EH (cell line): ENCODE measurements around the gene PGBD5.
A peak's percentile ranks its signal among the peaks of the same experiment; 100 is the strongest.
"Not testable (repeated sequence)": the region's sequence is repeated elsewhere in the genome, so short reads cannot be mapped to it uniquely, and the experiment has no call there.

Experiments
- DNase-seq: peaks from one replicate; pipeline ENCODE4 v3.0.0-alpha.2; 2015; ENCODE audit warnings: low read depth

Gene PGBD5

GRCh38 chr1:230426246-230427093 lies at the start of gene PGBD5:
Gene PGBD5, minus strand, starts transcription at chr1:230426332. Its CDS starts 404 bp downstream, at chr1:230425928.
- DNase-seq: peak; percentile 60

- not testable (repeated sequence) for DNase-seq
These were observed 48.8 kb upstream of the PGBD5 start for GRCh38 chr1:230474924-230475323.

GRCh38 chr1:230470750-230471149 lies 44.6 kb upstream of the PGBD5 start:
- not testable (repeated sequence) for DNase-seq

GRCh38 chr1:230469271-230469670 lies 43.1 kb upstream of the PGBD5 start:
- no peak for DNase-seq

GRCh38 chr1:230465691-230466090 lies 39.6 kb upstream of the PGBD5 start:
- DNase-seq: no peak

GRCh38 chr1:230464671-230465070 lies 38.5 kb upstream of the PGBD5 start:
- no peak for DNase-seq

GRCh38 chr1:230463760-230464159 lies 37.6 kb upstream of the PGBD5 start:
- DNase-seq: no peak

- no peak for DNase-seq
These were observed 37.2 kb upstream of the PGBD5 start for GRCh38 chr1:230463326-230463725.

GRCh38 chr1:230459465-230459864 lies 33.3 kb upstream of the PGBD5 start:
- peak; percentile 23 for DNase-seq

- DNase-seq: peak; percentile 10
These were observed 32.4 kb upstream of the PGBD5 start for GRCh38 chr1:230458509-230458908.

- no peak for DNase-seq
These were observed 30.3 kb upstream of the PGBD5 start for GRCh38 chr1:230456478-230456877.

- no peak for DNase-seq
These were observed 29.2 kb upstream of the PGBD5 start for GRCh38 chr1:230455291-230455690.

GRCh38 chr1:230453377-230453776 lies 27.2 kb upstream of the PGBD5 start:
- no peak for DNase-seq

GRCh38 chr1:230441183-230442029 lies 15.3 kb upstream of the PGBD5 start:
- no peak for DNase-seq

- DNase-seq: no peak
These were observed 9.0 kb upstream of the PGBD5 start for GRCh38 chr1:230435108-230435507.

- DNase-seq: no peak
These were observed 5.4 kb upstream of the PGBD5 start for GRCh38 chr1:230431527-230431926.

GRCh38 chr1:230430499-230430898 lies 4.4 kb upstream of the PGBD5 start:
- DNase-seq: no peak

GRCh38 chr1:230429067-230429735 lies 3.1 kb upstream of the PGBD5 start:
- no peak for DNase-seq

- DNase-seq: no peak
These were observed 1.8 kb upstream of the PGBD5 start for GRCh38 chr1:230427981-230428380.

- DNase-seq: no peak
These were observed 1.2 kb upstream of the PGBD5 start for GRCh38 chr1:230427094-230427876.

- DNase-seq: no peak
These were observed 660 bp downstream of the PGBD5 start for GRCh38 chr1:230425252-230426091.
